ENCODE measurements around the gene RBBP8NL.

DNA sequence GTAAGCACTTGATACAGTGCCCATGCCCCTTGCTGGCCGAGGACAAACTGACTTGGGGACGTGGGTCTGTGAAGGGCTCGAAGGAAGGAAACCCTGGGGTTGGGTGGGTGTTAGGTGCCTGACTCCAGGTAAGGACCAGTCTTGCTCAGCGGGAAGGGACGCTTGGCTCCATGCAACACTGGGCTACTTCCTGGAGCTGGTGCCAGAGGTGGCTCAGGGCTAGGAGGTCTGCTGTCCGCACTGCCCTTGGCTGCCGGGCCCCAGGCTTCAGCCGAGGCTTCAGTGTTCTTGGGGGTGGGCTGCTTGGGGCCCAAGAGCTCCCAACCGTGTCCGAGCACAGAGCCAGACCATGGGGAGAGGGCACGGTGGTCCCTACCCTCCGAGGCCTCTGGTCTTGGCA, 43.1 kb upstream of the RBBP8NL start:
- TF ChIP-seq CTCF (IDR thresholded peaks at IDR 0.05) (no peak), JUN (CRISPR knock-in tag; IDR thresholded peaks at IDR 0.05) (no peak), NR3C1 (CRISPR knock-in tag; conservative IDR thresholded peaks at IDR 0.05; ENCODE audit: low read depth) (no peak), IRF1 (CRISPR knock-in tag; IDR thresholded peaks at IDR 0.05) (no peak), SP1 (CRISPR knock-in tag; conservative IDR thresholded peaks at IDR 0.05) (no peak), ZBTB43 (CRISPR knock-in tag; IDR thresholded peaks at IDR 0.05) (no peak), FOXJ3 (CRISPR knock-in tag; IDR thresholded peaks at IDR 0.05; ENCODE audit: borderline replicate concordance) (no peak), ATF3 (CRISPR knock-in tag; conservative IDR thresholded peaks at IDR 0.05) (no peak), ZNF121 (CRISPR knock-in tag; IDR thresholded peaks at IDR 0.05) (no peak), GABPB1 (CRISPR knock-in tag; IDR thresholded peaks at IDR 0.05) (no peak), ZNF423 (CRISPR knock-in tag; IDR thresholded peaks at IDR 0.05) (no peak)
- TF ChIP-seq, protein P1, sequence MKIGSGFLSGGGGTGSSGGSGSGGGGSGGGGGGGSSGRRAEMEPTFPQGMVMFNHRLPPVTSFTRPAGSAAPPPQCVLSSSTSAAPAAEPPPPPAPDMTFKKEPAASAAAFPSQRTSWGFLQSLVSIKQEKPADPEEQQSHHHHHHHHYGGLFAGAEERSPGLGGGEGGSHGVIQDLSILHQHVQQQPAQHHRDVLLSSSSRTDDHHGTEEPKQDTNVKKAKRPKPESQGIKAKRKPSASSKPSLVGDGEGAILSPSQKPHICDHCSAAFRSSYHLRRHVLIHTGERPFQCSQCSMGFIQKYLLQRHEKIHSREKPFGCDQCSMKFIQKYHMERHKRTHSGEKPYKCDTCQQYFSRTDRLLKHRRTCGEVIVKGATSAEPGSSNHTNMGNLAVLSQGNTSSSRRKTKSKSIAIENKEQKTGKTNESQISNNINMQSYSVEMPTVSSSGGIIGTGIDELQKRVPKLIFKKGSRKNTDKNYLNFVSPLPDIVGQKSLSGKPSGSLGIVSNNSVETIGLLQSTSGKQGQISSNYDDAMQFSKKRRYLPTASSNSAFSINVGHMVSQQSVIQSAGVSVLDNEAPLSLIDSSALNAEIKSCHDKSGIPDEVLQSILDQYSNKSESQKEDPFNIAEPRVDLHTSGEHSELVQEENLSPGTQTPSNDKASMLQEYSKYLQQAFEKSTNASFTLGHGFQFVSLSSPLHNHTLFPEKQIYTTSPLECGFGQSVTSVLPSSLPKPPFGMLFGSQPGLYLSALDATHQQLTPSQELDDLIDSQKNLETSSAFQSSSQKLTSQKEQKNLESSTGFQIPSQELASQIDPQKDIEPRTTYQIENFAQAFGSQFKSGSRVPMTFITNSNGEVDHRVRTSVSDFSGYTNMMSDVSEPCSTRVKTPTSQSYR (CRISPR knock-in tag; IDR thresholded peaks at IDR 0.05): no peak
- TF ChIP-seq, protein P2, sequence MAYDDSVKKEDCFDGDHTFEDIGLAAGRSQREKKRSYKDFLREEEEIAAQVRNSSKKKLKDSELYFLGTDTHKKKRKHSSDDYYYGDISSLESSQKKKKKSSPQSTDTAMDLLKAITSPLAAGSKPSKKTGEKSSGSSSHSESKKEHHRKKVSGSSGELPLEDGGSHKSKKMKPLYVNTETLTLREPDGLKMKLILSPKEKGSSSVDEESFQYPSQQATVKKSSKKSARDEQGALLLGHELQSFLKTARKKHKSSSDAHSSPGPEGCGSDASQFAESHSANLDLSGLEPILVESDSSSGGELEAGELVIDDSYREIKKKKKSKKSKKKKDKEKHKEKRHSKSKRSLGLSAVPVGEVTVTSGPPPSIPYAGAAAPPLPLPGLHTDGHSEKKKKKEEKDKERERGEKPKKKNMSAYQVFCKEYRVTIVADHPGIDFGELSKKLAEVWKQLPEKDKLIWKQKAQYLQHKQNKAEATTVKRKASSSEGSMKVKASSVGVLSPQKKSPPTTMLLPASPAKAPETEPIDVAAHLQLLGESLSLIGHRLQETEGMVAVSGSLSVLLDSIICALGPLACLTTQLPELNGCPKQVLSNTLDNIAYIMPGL (CRISPR knock-in tag; IDR thresholded peaks at IDR 0.05): no peak
- TF ChIP-seq, protein P3, sequence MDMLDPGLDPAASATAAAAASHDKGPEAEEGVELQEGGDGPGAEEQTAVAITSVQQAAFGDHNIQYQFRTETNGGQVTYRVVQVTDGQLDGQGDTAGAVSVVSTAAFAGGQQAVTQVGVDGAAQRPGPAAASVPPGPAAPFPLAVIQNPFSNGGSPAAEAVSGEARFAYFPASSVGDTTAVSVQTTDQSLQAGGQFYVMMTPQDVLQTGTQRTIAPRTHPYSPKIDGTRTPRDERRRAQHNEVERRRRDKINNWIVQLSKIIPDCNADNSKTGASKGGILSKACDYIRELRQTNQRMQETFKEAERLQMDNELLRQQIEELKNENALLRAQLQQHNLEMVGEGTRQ (CRISPR knock-in tag; IDR thresholded peaks at IDR 0.05): no peak

Data from WTC11 (cell line).